ENCODE results near the gene PLXND1.

The PLXND1 gene

DNA sequence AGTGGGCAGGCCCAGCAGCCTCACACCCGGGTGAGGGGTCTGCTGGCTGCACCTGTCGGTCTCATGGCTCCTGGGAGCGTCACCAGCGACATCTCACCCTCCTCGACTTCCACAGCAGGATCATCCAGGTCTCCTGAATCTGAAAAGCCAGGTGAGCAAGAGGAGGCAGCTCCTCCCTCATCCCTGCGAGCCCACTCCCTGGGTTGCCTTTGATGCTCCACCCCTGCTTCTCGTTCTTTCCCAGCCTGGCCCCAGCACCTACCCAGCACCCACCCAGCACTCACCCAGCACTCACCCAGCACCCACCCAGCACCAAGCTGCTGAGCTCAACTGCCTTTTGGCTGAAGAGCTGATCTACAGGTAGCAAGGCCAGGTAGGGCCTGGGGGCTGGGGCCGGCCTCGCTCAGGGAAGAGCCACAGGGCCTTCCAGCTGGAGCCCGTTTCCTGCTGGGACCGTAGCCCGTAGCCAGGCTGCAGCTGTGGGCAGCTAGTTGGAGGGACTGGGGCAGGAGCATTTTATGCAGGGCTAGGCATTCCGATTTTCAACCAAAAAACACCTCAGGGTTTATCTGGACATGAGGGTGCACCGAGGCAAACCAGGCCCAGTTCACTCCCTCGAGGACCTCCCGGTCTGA is 63.2 kb downstream of the PLXND1 start, which contains the start of gene H1-8:
H1-8 (plus strand) TSS at position 20 of the 635 bp plus-strand sequence; CDS start at position 64, 44 bp downstream.
- H3K9me3 ChIP-seq (ENCODE audit: insufficient read depth, low read length, severe bottlenecking), result no peaks in the 10 kb centered on the region
- ATAC-seq (ENCODE audit: insufficient read depth, low read depth), result no peak
- TF ChIP-seq, protein P1, sequence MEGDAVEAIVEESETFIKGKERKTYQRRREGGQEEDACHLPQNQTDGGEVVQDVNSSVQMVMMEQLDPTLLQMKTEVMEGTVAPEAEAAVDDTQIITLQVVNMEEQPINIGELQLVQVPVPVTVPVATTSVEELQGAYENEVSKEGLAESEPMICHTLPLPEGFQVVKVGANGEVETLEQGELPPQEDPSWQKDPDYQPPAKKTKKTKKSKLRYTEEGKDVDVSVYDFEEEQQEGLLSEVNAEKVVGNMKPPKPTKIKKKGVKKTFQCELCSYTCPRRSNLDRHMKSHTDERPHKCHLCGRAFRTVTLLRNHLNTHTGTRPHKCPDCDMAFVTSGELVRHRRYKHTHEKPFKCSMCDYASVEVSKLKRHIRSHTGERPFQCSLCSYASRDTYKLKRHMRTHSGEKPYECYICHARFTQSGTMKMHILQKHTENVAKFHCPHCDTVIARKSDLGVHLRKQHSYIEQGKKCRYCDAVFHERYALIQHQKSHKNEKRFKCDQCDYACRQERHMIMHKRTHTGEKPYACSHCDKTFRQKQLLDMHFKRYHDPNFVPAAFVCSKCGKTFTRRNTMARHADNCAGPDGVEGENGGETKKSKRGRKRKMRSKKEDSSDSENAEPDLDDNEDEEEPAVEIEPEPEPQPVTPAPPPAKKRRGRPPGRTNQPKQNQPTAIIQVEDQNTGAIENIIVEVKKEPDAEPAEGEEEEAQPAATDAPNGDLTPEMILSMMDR (IDR thresholded peaks at IDR 0.05; ENCODE audit: borderline replicate concordance, extremely low read depth, low read length, poor library complexity, severe bottlenecking), result no peak
- TF ChIP-seq EZH2 (IDR thresholded peaks at IDR 0.05; ENCODE audit: borderline replicate concordance, low read depth, low read length, severe bottlenecking), result no peak
- H3K9ac ChIP-seq (ENCODE audit: low read depth, low read length), result no peak within 1 kb of the TSS
- DNase-seq, result no peak
- no peak within 1 kb of the TSS for H2AFZ ChIP-seq (ENCODE audit: low read depth, low read length)
- no peak within 1 kb of the TSS for H3K4me3 ChIP-seq (ENCODE audit: low read depth in 1 of 2, low read length in 2 of 2)
- H3K79me2 ChIP-seq (ENCODE audit: insufficient read depth, low read length), result no peaks in the 10 kb centered on the region
- H3K27me3 ChIP-seq (ENCODE audit: insufficient read depth, low read length, poor library complexity), result no peaks in the 10 kb centered on the region
- H3K4me2 ChIP-seq (ENCODE audit: insufficient read depth, low read length), result no peak within 1 kb of the TSS
- H3K27ac ChIP-seq (ENCODE audit: low read length), result no peak within 1 kb of the TSS
- H3K36me3 ChIP-seq (ENCODE audit: insufficient read depth, low read length), result no peaks in the 10 kb centered on the region
- no peaks in the 10 kb centered on the region for H3K4me1 ChIP-seq (ENCODE audit: insufficient read depth, low read length)
- no peaks in the 10 kb centered on the region for H4K20me1 ChIP-seq (ENCODE audit: insufficient read depth, low read length)

DNA sequence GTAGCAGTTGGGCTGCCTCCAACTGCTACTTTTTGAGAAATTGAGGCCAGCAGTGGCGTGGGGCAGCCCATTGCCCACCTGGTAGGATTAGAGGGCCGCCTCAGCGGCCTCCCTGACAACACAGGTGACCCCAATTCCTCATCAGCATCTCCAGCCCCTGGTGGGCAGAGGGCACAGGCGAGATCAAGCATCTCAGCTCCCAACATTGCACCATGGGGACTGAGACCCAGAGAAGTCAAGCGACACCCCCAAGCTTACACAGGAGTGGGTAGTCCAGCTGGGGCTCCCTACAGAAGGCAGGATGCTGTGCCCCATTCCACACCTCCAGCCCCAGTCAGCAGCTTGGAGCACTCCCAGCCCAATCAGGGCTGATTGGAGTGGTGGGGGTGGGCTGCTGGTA is 63.7 kb downstream of the PLXND1 start:
- Histone ChIP-seq H3K9me3 (ENCODE audit: insufficient read depth, low read length, severe bottlenecking) (no peaks in the 10 kb centered on the region), H2AFZ (ENCODE audit: low read depth, low read length) (no peak overlapping the region)
- no peak for TF ChIP-seq EZH2 (IDR thresholded peaks at IDR 0.05; ENCODE audit: borderline replicate concordance, low read depth, low read length, severe bottlenecking)
- TF ChIP-seq, protein P1 (IDR thresholded peaks at IDR 0.05; ENCODE audit: borderline replicate concordance, extremely low read depth, low read length, poor library complexity, severe bottlenecking), result no peak

DNA sequence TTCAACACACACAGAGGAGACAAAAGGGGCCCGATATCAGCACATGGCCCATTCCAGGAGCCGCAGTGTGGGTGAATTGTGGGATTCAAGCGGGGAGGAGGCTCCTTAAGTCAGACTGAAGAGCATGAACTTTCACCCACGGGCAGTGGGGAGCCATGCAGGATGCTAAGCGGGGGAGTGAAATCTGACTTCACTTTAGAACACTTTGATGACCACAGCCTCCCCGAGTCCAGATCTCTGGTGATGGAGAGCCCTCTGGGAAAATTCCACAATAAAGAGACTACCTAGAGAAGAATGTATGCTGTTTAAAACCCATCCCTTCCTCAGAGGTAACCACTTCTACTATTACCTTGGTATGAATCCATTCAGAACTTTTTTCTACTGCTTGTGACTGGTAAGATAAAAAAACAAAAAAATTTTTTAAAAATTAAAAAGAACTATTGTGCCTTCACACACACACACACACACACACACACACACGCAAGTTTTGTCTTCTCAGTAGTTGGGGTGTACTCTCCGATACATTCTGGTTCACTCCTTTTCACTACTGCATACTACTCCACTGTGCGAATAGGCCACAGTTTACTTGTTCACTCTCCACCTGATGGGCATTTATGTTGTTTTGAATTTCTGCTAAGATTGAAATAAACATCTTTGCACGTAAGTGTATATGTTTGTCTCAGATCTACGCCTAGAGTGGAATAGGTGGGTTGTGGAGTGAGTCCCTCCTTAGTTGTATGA is 65.5 kb downstream of the PLXND1 start:
- Histone ChIP-seq H2AFZ (ENCODE audit: low read depth, low read length) (no peak overlapping the region), H3K27ac (ENCODE audit: low read length) (no peak overlapping the region), H3K4me2 (ENCODE audit: insufficient read depth, low read length) (no peak overlapping the region), H3K4me1 (ENCODE audit: insufficient read depth, low read length) (no peaks in the 10 kb centered on the region), H4K20me1 (ENCODE audit: insufficient read depth, low read length) (no peaks in the 10 kb centered on the region), H3K79me2 (ENCODE audit: insufficient read depth, low read length) (no peaks in the 10 kb centered on the region), H3K4me3 (ENCODE audit: low read depth in 1 of 2, low read length in 2 of 2) (no peak overlapping the region), H3K36me3 (ENCODE audit: insufficient read depth, low read length) (no peaks in the 10 kb centered on the region), H3K27me3 (ENCODE audit: insufficient read depth, low read length, poor library complexity) (no peaks in the 10 kb centered on the region), H3K9ac (ENCODE audit: low read depth, low read length) (no peak overlapping the region), H3K9me3 (ENCODE audit: insufficient read depth, low read length, severe bottlenecking) (no peaks in the 10 kb centered on the region)
- no peak for DNase-seq
- TF ChIP-seq, protein P1 (IDR thresholded peaks at IDR 0.05; ENCODE audit: borderline replicate concordance, extremely low read depth, low read length, poor library complexity, severe bottlenecking), result no peak
- ATAC-seq (ENCODE audit: insufficient read depth, low read depth), result no peak

More for the DNA sequence above, 63.7 kb downstream of the PLXND1 start:
- H3K79me2 ChIP-seq (ENCODE audit: insufficient read depth, low read length), result no peaks in the 10 kb centered on the region
- H3K27ac ChIP-seq (ENCODE audit: low read length), result no peak overlapping the region
- H4K20me1 ChIP-seq (ENCODE audit: insufficient read depth, low read length), result no peaks in the 10 kb centered on the region
- ATAC-seq (ENCODE audit: insufficient read depth, low read depth) (no peak), DNase-seq (no peak)
- no peak overlapping the region for H3K4me3 ChIP-seq (ENCODE audit: low read depth in 1 of 2, low read length in 2 of 2)
- no peak overlapping the region for H3K9ac ChIP-seq (ENCODE audit: low read depth, low read length)
- H3K27me3 ChIP-seq (ENCODE audit: insufficient read depth, low read length, poor library complexity), result no peaks in the 10 kb centered on the region
- H3K4me1 ChIP-seq (ENCODE audit: insufficient read depth, low read length), result no peaks in the 10 kb centered on the region
- H3K36me3 ChIP-seq (ENCODE audit: insufficient read depth, low read length), result no peaks in the 10 kb centered on the region
- H3K4me2 ChIP-seq (ENCODE audit: insufficient read depth, low read length), result no peak overlapping the region
